Esophagus muscularis mucosa (tissue), 4 donors: ENCODE measurements around the gene TMEM185B. TPM values are rescaled to one million over a fixed set of nuclear protein-coding genes. Genes with fewer than 3 reads are reported as not detected.
A peak's percentile ranks its signal among the peaks of the same experiment; 100 is the strongest.

ENCODE experiments used
- DNase-seq: peaks from one replicate; pipeline ENCODE4 v3.0.0-alpha.2; 2017; ENCODE audit errors: extremely low spot score
- H3K27ac ChIP-seq, 4 donors: fragments of 200-600 bp; sonication (generic); replicated peaks in 1 of 4; 1 replicate in 3 of 4; 2 replicates in 1 of 4; pipeline ENCODE4 v1.5.1; 2016 to 2019; ENCODE audit warnings: mild to moderate bottlenecking in 1 of 4
- H3K27me3 ChIP-seq, 4 donors: fragments of 200-600 bp; sonication (generic); one replicate each; pipeline versions ENCODE4 v1.5.1 to v1.6.0; 2016 to 2019
- H3K36me3 ChIP-seq, 4 donors: fragments of 200-600 bp; sonication (generic); one replicate each; pipeline ENCODE4 v1.5.1; 2016 to 2019
- H3K4me1 ChIP-seq, 4 donors: fragments of 200-600 bp; sonication (generic); one replicate each; pipeline ENCODE4 v1.5.1; 2016 to 2019
- H3K4me3 ChIP-seq, 4 donors: fragments of 200-600 bp; sonication (generic); 1 replicate in 2 of 4; 2 replicates in 2 of 4; pipeline ENCODE4 v1.5.1; 2016 to 2019; ENCODE audit warnings: mild to moderate bottlenecking in 4 of 4, moderate library complexity in 1 of 4
- H3K9me3 ChIP-seq, 4 donors: fragments of 200-600 bp; sonication (generic); 1 replicate in 3 of 4; 2 replicates in 1 of 4; pipeline ENCODE4 v1.5.1; 2016 to 2019
- EP300 ChIP-seq: sonication (generic); formaldehyde crosslinking; IDR thresholded peaks from one replicate; pipeline ENCODE4 v1.6.1; 2017; ENCODE audit warnings: antibody characterized with exemption
- POLR2A ChIP-seq: fragments of 450-650 bp; IDR thresholded peaks from one replicate; pipeline ENCODE4 v1.6.1; 2017; ENCODE audit warnings: antibody characterized with exemption, moderate library complexity, mild to moderate bottlenecking, low read depth
- POLR2AphosphoS5 ChIP-seq, 2 donors: sonication (generic); formaldehyde crosslinking; IDR thresholded peaks; one replicate each; pipeline ENCODE4 v1.6.1; 2017; ENCODE audit warnings: antibody characterized with exemption in 2 of 2
- WGBS: methylation state at CpG from one replicate; pipeline ENCODE4 v1.1.5; 2018; 5-methylcytosine and 5-hydroxymethylcytosine counted together
- intact Hi-C: fragments of 100-400 bp; cut with DNase I; formaldehyde crosslinking; loops from one replicate; pipeline ENCODE4 v1.15.1; 2023
- total RNA-seq, 4 donors: library from RNA; depleted of rRNA; stranded (reverse); fragments of >200 nt; gene quantifications; one replicate each; pipeline versions ENCODE4 v1.1.0 to v1.2.1, GENCODE V29; 2016
- TF ChIP-seq, protein P1 (sequence below), 3 experiments: fragments of 200-600 bp in 2 of 3; fragments of 450-650 bp in 1 of 3; sonication (generic) in 2 of 3; IDR thresholded peaks; one replicate each; pipeline ENCODE4 v1.5.1; 2017 to 2019; ENCODE audit warnings: antibody characterized with exemption in 3 of 3, mild to moderate bottlenecking in 2 of 3, moderate library complexity in 1 of 3

TMEM185B gene
- total RNA-seq, 4 donors from 2014 or later, result 21.6 to 33.8 (median 31.9) TPM

DNA sequence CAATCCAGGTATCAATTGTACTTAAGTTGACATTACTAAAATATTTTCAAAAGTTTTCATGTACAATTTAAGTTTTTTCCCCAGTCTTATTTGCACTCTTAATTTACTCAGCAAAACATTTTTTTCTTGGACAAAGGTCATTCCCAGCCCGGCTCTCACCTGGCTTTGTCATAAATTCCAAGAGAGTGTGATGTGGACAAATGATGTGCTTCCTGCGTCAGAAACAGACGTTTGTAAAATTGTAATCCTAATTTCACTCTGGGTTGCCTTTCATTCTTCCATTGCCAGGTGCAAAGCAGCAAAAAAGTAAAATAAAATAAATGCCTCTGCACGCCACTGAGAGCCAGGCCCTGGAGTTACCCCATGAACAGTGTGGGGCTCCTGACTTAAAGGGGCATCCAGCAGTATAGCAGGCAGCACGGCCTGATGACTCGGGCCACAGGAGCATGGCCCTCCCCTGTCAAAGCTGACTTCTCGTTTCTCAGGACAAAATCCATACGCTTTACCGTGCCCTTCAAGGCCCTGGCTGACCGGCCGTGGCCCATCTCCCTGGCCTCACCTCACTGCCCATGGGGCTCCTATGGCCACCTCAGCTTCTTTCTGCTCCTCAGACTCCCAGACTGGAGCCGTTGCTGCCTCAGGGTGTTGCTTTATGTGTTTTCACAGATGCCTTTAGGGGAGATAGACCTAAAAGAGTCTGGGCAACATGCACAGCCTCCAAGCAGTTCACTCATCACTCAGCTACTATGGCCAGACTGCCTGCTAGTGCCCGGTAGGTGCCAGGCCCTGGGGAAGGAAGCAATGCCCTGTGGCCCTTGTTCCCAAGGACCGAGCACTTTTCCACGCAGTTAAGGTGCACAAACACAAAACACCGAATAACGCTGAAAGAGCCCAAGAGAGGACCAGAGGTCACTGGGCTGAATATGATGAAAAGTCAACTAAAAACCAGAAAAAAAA, 7.6 kb upstream of the TMEM185B start:
- Histone ChIP-seq H3K27ac (no peak overlapping the region), H3K36me3 (no peaks in the 10 kb centered on the region), H3K27me3 (no peaks in the 10 kb centered on the region), H3K4me3 (peak overlapping the region in 2 of 4 donors; percentile 2 to 25), H3K4me1 (peaks cover 0 to 24% (median 18%) of the 10 kb centered on the region in 4 donors), H3K9me3 (no peaks in the 10 kb centered on the region)
- WGBS, result 86% methylated on average over 17 of the region's 17 CpGs
- intact Hi-C loops, result no loop called here
- TF ChIP-seq POLR2A, result no peak
- TF ChIP-seq, protein P1, sequence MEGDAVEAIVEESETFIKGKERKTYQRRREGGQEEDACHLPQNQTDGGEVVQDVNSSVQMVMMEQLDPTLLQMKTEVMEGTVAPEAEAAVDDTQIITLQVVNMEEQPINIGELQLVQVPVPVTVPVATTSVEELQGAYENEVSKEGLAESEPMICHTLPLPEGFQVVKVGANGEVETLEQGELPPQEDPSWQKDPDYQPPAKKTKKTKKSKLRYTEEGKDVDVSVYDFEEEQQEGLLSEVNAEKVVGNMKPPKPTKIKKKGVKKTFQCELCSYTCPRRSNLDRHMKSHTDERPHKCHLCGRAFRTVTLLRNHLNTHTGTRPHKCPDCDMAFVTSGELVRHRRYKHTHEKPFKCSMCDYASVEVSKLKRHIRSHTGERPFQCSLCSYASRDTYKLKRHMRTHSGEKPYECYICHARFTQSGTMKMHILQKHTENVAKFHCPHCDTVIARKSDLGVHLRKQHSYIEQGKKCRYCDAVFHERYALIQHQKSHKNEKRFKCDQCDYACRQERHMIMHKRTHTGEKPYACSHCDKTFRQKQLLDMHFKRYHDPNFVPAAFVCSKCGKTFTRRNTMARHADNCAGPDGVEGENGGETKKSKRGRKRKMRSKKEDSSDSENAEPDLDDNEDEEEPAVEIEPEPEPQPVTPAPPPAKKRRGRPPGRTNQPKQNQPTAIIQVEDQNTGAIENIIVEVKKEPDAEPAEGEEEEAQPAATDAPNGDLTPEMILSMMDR (IDR thresholded peaks at IDR 0.05), result no peak
- TF ChIP-seq EP300, result no peak
- TF ChIP-seq POLR2AphosphoS5 (IDR thresholded peaks at IDR 0.05), result no peak
- no peak for DNase-seq

- Histone ChIP-seq H3K27ac (no peak overlapping the region), H3K4me3 (no peak overlapping the region), H3K27me3 (no peaks in the 10 kb centered on the region), H3K4me1 (peaks cover 0 to 26% (median 20%) of the 10 kb centered on the region in 4 donors), H3K9me3 (no peaks in the 10 kb centered on the region), H3K36me3 (no peaks in the 10 kb centered on the region)
- no peak for DNase-seq
- WGBS, result 89% methylated on average over 10 of the region's 10 CpGs
- TF ChIP-seq POLR2A, result no peak
- no peak for TF ChIP-seq EP300
- TF ChIP-seq, protein P1 (IDR thresholded peaks at IDR 0.05), result no peak
- TF ChIP-seq POLR2AphosphoS5 (IDR thresholded peaks at IDR 0.05), result no peak
- intact Hi-C loops, result loop anchor here (10.0 kb wide), 2 partner anchors 85 to 215 kb away; partner anchors contain the start of gene EPB41L5
These were observed 6.1 kb upstream of the TMEM185B start for GRCh38 chr2:120229341-120229740.

DNA sequence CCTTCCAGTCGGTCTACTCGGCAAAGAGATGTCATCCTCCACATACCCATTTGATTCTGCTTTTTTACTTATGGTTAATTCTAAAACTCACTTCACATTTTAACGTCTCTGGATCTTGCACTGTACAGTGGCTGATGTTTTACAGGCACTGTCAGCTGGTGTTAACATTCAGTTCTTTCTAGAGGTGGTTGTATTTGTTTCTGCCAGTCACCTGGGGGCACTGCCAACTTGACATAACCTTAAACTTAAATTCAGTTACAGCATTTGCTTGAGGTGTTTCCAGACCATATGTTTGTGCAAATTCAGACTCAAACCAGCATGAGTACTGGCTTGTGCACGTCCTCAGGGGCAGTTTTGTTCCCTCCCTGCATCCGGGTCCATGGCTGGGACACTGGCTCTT, 5.3 kb upstream of the TMEM185B start:
- intact Hi-C loops, result loop anchor here (10.0 kb wide), 2 partner anchors 86 to 214 kb away; partner anchors contain the start of gene EPB41L5
- Histone ChIP-seq H3K4me3 (no peak overlapping the region), H3K4me1 (peaks cover 7 to 35% (median 28%) of the 10 kb centered on the region in 4 donors), H3K9me3 (no peaks in the 10 kb centered on the region), H3K27me3 (no peaks in the 10 kb centered on the region), H3K36me3 (no peaks in the 10 kb centered on the region), H3K27ac (no peak overlapping the region)
- no peak for TF ChIP-seq POLR2A
- TF ChIP-seq, protein P1 (IDR thresholded peaks at IDR 0.05), result no peak
- TF ChIP-seq POLR2AphosphoS5 (IDR thresholded peaks at IDR 0.05), result no peak
- TF ChIP-seq EP300, result no peak
- no peak for DNase-seq
- 40% methylated on average over 5 of the region's 5 CpGs for WGBS

GRCh38 chr2:120227111-120227991, 4.2 kb upstream of the TMEM185B start:
- DNase-seq, result no peak
- Histone ChIP-seq H3K4me1 (peaks cover 14 to 36% (median 27%) of the 10 kb centered on the region in 4 donors), H3K27me3 (no peaks in the 10 kb centered on the region), H3K27ac (no peak overlapping the region), H3K4me3 (no peak overlapping the region), H3K36me3 (no peaks in the 10 kb centered on the region), H3K9me3 (peaks cover 0 to 6% (median 0%) of the 10 kb centered on the region in 4 donors)
- intact Hi-C loops, result loop anchor here (10.0 kb wide), 2 partner anchors 87 to 213 kb away; partner anchors contain the start of gene EPB41L5
- WGBS, result 85% methylated on average over 12 of the region's 16 CpGs
- no peak for TF ChIP-seq POLR2AphosphoS5 (IDR thresholded peaks at IDR 0.05)
- TF ChIP-seq, protein P1 (IDR thresholded peaks at IDR 0.05), result no peak
- no peak for TF ChIP-seq POLR2A
- TF ChIP-seq EP300, result no peak
